WTC11 (cell line): Measurements from ENCODE around the gene ECE1. TPM values are rescaled to one million over a fixed set of nuclear protein-coding genes. Genes with fewer than 3 reads are reported as not detected.

Experiments
- ATAC-seq: fragments of 200-7000 bp; cut with Tn5 transposase; 2 replicates; pipeline ENCODE4 v1.10.0; 2021; ENCODE audit warnings: mild to moderate bottlenecking, moderate library complexity
- CTCF ChIA-PET: fragments of 300-600 bp; sonication (Branson Sonifier 250); formaldehyde crosslinking; loops from one replicate; lab custom pipeline; 2021; ENCODE audit warnings: antibody characterized with exemption; lab: Charles Lee
- POLR2A ChIA-PET: fragments of 350-600 bp; sonication (Branson Sonifier 250); formaldehyde crosslinking; loops from one replicate; lab custom pipeline; 2021; ENCODE audit warnings: antibody characterized with exemption; lab: Charles Lee
- DNase-seq: peaks from one replicate; pipeline ENCODE4 v3.0.0; 2021; ENCODE audit warnings: low spot score
- H3K27ac Mint-ChIP-seq: 2 replicates; pipeline ENCODE4 v1.8.0; 2021; ENCODE audit warnings: mixed read lengths
- H3K27me3 Mint-ChIP-seq: 2 replicates; pipeline ENCODE4 v1.8.0; 2021; ENCODE audit warnings: low read depth, mild to moderate bottlenecking, moderate library complexity, mixed read lengths
- H3K36me3 Mint-ChIP-seq: 2 replicates; pipeline ENCODE4 v1.8.0; 2021; ENCODE audit warnings: mixed read lengths
- H3K4me1 Mint-ChIP-seq: 2 replicates; pipeline ENCODE4 v1.8.0; 2022; ENCODE audit warnings: mixed read lengths
- H3K4me3 Mint-ChIP-seq: 2 replicates; pipeline ENCODE4 v1.8.0; 2021; ENCODE audit warnings: mild to moderate bottlenecking, moderate library complexity, mixed read lengths
- H3K9me3 Mint-ChIP-seq: 2 replicates; pipeline ENCODE4 v1.8.0; 2021; ENCODE audit warnings: mixed read lengths
- ETV6 ChIP-seq: sonication (generic); formaldehyde crosslinking; IDR thresholded peaks from 2 replicates; pipeline ENCODE4 v1.8.1; 2022; ENCODE audit warnings: mild to moderate bottlenecking, missing genetic modification reagents
- HMGA2 ChIP-seq: fragments of 250-450 bp; sonication (Bioruptor Pico); IDR thresholded peaks from 2 replicates; pipeline ENCODE4 v1.4.0; 2021; ENCODE audit warnings: mild to moderate bottlenecking, moderate library complexity
- NFYB ChIP-seq: sonication (generic); formaldehyde crosslinking; conservative IDR thresholded peaks from 2 replicates; pipeline ENCODE4 v1.8.0; 2022; ENCODE audit warnings: low read depth, missing genetic modification reagents
- SP1 ChIP-seq: sonication (generic); formaldehyde crosslinking; conservative IDR thresholded peaks from 2 replicates; pipeline ENCODE4 v1.8.1; 2022; ENCODE audit warnings: missing genetic modification reagents
- TCF7 ChIP-seq: sonication (generic); formaldehyde crosslinking; IDR thresholded peaks from 2 replicates; pipeline ENCODE4 v1.8.0; 2022; ENCODE audit warnings: mild to moderate bottlenecking, low read depth, missing genetic modification reagents, moderate library complexity
- ZNF396 ChIP-seq: fragments of 250-450 bp; sonication (Bioruptor Pico); IDR thresholded peaks from 2 replicates; pipeline ENCODE4 v1.8.0; 2021; ENCODE audit warnings: mild to moderate bottlenecking, moderate library complexity, borderline replicate concordance
- total RNA-seq: library from RNA; stranded (reverse); gene quantifications from 3 replicates; pipeline ENCODE4 v1.2.3, GENCODE V29; 2021
- TF ChIP-seq, protein P1 (sequence below): sonication (generic); formaldehyde crosslinking; IDR thresholded peaks from 2 replicates; pipeline ENCODE4 v1.8.1; 2023; ENCODE audit warnings: mild to moderate bottlenecking, moderate library complexity, missing genetic modification reagents
- TF ChIP-seq, protein P2 (sequence below): fragments of 200-600 bp; IDR thresholded peaks from 2 replicates; pipeline ENCODE4 v1.8.0; 2022; ENCODE audit warnings: antibody characterized with exemption
- TF ChIP-seq, protein P3 (sequence below): sonication (generic); formaldehyde crosslinking; conservative IDR thresholded peaks from 2 replicates; pipeline ENCODE4 v1.8.1; 2022; ENCODE audit warnings: mild to moderate bottlenecking, missing genetic modification reagents
- TF ChIP-seq, protein P4 (sequence below): sonication (generic); formaldehyde crosslinking; IDR thresholded peaks from 2 replicates; pipeline ENCODE4 v1.8.0; 2022; ENCODE audit warnings: mild to moderate bottlenecking, missing genetic modification reagents
- TF ChIP-seq, protein P5 (sequence below): sonication (generic); formaldehyde crosslinking; IDR thresholded peaks from 2 replicates; pipeline ENCODE4 v1.8.1; 2023; ENCODE audit warnings: mild to moderate bottlenecking, missing genetic modification reagents
- TF ChIP-seq, protein P6 (sequence below): sonication (generic); formaldehyde crosslinking; IDR thresholded peaks from 2 replicates; pipeline ENCODE4 v1.8.1; 2022; ENCODE audit warnings: mild to moderate bottlenecking, missing genetic modification reagents, moderate library complexity, borderline replicate concordance
- TF ChIP-seq, protein P7 (sequence below): sonication (generic); formaldehyde crosslinking; IDR thresholded peaks from 2 replicates; pipeline ENCODE4 v1.8.0; 2023; ENCODE audit warnings: missing genetic modification reagents, mild to moderate bottlenecking, borderline replicate concordance
- TF ChIP-seq, protein P8 (sequence below): fragments of 250-450 bp; sonication (Bioruptor Pico); conservative IDR thresholded peaks from 2 replicates; pipeline ENCODE4 v1.9.0; 2021; ENCODE audit warnings: mild to moderate bottlenecking

The ECE1 gene
- total RNA-seq, 1 experiment from 2014 or later = 45.0 TPM

DNA sequence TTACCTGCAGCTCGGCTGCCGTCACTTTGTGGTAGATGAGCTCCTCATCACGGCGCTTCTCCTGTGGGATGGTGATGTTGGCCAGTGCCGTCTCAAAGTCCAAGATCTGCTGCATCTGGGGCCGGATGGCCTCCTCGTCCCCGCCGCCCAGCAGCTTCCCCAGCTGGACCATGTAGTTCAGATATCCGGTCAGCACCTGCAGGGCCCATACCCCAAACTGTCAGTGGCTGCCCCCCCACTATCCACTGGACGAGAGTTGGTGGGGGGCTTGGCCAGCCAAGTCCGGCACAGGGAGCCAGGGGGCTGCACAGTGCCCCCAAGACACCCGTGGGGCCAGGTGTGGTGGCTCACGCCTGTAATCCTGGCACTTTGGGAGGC, 34.3 kb downstream of the ECE1 start:
- no peak for DNase-seq
- H3K27ac Mint-ChIP-seq = no peak overlapping the region
- ChIA-PET CTCF (interaction anchor here (0.9 to 11.4 kb wide), 25 partner anchors 9 to 253 kb away, joined by 3 to 255 read pairs (median 9); partner anchors contain the start of gene ALPL), POLR2A (no interaction called here)
- no peaks in the 10 kb centered on the region for H3K4me1 Mint-ChIP-seq
- no peak for ATAC-seq
- no peak overlapping the region for H3K4me3 Mint-ChIP-seq
- no peaks in the 10 kb centered on the region for H3K9me3 Mint-ChIP-seq
- no peak for TF ChIP-seq NFYB (CRISPR knock-in tag)
- TF ChIP-seq TCF7 = no peak
- TF ChIP-seq SP1 (CRISPR knock-in tag) = no peak
- TF ChIP-seq, protein P1, sequence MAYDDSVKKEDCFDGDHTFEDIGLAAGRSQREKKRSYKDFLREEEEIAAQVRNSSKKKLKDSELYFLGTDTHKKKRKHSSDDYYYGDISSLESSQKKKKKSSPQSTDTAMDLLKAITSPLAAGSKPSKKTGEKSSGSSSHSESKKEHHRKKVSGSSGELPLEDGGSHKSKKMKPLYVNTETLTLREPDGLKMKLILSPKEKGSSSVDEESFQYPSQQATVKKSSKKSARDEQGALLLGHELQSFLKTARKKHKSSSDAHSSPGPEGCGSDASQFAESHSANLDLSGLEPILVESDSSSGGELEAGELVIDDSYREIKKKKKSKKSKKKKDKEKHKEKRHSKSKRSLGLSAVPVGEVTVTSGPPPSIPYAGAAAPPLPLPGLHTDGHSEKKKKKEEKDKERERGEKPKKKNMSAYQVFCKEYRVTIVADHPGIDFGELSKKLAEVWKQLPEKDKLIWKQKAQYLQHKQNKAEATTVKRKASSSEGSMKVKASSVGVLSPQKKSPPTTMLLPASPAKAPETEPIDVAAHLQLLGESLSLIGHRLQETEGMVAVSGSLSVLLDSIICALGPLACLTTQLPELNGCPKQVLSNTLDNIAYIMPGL (CRISPR knock-in tag) = no peak
- H3K36me3 Mint-ChIP-seq = 0 out of 2 replicates have a peak, but pooled peaks cover 2% of the 10 kb centered on the region
- no peaks in the 10 kb centered on the region for H3K27me3 Mint-ChIP-seq

DNA sequence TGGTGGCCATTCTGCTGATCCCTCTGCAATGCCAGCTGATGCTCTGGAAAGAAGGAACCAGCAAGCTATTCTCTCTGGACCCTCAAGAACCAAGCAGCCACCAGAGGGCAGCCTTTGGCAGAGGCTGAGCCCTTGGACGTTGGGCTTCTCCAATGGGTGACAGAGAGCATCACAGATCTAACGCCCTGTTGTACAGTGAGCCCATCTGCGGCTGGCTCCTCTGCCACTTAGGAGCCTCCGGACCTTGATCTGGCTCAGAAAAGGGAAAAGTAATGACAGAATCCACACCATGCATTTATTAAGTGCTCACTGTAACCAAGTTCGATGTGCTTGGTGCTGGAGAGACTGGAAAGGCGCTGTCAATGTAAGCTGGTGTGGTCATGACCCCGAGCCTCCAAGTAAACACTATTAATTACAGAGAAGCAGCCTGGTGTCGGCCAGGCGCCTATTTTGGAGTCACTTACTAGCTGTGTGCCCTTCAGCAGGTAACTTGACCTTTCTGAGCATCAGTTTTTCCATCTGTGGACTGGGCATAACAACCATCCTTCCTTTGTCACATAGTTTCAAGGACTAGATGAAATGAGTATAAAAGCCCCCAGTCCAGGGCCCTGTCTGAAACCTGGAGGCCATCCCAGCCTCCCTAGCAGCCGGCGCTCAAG, 34.9 kb downstream of the ECE1 start:
- TF ChIP-seq, protein P2, sequence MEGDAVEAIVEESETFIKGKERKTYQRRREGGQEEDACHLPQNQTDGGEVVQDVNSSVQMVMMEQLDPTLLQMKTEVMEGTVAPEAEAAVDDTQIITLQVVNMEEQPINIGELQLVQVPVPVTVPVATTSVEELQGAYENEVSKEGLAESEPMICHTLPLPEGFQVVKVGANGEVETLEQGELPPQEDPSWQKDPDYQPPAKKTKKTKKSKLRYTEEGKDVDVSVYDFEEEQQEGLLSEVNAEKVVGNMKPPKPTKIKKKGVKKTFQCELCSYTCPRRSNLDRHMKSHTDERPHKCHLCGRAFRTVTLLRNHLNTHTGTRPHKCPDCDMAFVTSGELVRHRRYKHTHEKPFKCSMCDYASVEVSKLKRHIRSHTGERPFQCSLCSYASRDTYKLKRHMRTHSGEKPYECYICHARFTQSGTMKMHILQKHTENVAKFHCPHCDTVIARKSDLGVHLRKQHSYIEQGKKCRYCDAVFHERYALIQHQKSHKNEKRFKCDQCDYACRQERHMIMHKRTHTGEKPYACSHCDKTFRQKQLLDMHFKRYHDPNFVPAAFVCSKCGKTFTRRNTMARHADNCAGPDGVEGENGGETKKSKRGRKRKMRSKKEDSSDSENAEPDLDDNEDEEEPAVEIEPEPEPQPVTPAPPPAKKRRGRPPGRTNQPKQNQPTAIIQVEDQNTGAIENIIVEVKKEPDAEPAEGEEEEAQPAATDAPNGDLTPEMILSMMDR = peak; percentile 79
- TF ChIP-seq ETV6 = no peak
- TF ChIP-seq HMGA2 (CRISPR knock-in tag) = no peak
- peak; percentile 98 for ATAC-seq
- Mint-ChIP-seq H3K9me3 (no peaks in the 10 kb centered on the region), H3K4me3 (no peak overlapping the region), H3K27me3 (no peaks in the 10 kb centered on the region), H3K36me3 (0 out of 2 replicates have a peak, but pooled peaks cover 2% of the 10 kb centered on the region), H3K4me1 (no peaks in the 10 kb centered on the region), H3K27ac (no peak overlapping the region)
- ChIA-PET CTCF (interaction anchor here (0.6 to 11.4 kb wide), 54 partner anchors 9 to 525 kb away, joined by 3 to 255 read pairs (median 5); partner anchors contain the start of gene ALPL), POLR2A (no interaction called here)
- DNase-seq = peak; percentile 95

DNA sequence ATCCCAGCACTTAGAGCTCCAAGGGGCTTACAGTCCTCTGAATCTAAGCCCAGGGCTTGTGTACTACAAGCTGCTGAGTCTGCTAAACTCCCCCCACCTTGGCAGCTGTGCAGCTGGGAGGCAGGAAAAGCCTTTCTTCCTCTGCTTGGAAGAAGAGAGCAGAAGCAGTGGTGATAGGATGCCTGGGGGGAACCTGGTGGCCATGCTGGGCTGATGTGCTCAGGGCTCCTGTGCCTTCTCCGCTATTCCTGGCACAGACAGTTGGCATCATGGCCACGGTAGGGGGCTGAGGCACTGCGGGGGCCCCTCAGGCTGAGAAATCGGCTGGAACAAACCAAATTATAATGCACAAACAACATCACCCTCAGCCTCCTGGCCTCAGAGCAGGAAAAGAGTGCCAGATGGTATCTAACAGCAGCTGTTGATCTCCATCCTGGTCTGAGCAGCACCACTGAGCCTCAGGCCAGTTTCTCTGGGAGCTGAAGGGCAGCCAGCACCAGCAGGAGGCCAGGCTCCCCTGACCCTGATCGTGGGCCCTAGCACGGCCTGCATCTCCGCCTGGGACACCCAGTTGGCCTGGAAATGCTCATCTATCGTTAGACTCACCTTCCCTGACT, 35.8 kb downstream of the ECE1 start:
- H3K27me3 Mint-ChIP-seq = no peaks in the 10 kb centered on the region
- 0 out of 2 replicates have a peak, but pooled peaks cover 2% of the 10 kb centered on the region for H3K36me3 Mint-ChIP-seq
- DNase-seq = no peak
- ChIA-PET POLR2A (no interaction called here), CTCF (interaction anchor here (0.6 to 11.4 kb wide), 54 partner anchors 8 to 524 kb away, joined by 3 to 255 read pairs (median 5); partner anchors contain the start of gene ALPL)
- H3K4me3 Mint-ChIP-seq = no peak overlapping the region
- ATAC-seq = no peak
- H3K27ac Mint-ChIP-seq = no peak overlapping the region
- no peaks in the 10 kb centered on the region for H3K4me1 Mint-ChIP-seq
- H3K9me3 Mint-ChIP-seq = no peaks in the 10 kb centered on the region
- no peak for TF ChIP-seq ZNF396 (CRISPR knock-in tag)
- TF ChIP-seq, protein P3, sequence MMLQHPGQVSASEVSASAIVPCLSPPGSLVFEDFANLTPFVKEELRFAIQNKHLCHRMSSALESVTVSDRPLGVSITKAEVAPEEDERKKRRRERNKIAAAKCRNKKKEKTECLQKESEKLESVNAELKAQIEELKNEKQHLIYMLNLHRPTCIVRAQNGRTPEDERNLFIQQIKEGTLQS (CRISPR knock-in tag) = no peak
- TF ChIP-seq, protein P4, sequence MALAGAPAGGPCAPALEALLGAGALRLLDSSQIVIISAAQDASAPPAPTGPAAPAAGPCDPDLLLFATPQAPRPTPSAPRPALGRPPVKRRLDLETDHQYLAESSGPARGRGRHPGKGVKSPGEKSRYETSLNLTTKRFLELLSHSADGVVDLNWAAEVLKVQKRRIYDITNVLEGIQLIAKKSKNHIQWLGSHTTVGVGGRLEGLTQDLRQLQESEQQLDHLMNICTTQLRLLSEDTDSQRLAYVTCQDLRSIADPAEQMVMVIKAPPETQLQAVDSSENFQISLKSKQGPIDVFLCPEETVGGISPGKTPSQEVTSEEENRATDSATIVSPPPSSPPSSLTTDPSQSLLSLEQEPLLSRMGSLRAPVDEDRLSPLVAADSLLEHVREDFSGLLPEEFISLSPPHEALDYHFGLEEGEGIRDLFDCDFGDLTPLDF (CRISPR knock-in tag) = no peak
- TF ChIP-seq, protein P5, sequence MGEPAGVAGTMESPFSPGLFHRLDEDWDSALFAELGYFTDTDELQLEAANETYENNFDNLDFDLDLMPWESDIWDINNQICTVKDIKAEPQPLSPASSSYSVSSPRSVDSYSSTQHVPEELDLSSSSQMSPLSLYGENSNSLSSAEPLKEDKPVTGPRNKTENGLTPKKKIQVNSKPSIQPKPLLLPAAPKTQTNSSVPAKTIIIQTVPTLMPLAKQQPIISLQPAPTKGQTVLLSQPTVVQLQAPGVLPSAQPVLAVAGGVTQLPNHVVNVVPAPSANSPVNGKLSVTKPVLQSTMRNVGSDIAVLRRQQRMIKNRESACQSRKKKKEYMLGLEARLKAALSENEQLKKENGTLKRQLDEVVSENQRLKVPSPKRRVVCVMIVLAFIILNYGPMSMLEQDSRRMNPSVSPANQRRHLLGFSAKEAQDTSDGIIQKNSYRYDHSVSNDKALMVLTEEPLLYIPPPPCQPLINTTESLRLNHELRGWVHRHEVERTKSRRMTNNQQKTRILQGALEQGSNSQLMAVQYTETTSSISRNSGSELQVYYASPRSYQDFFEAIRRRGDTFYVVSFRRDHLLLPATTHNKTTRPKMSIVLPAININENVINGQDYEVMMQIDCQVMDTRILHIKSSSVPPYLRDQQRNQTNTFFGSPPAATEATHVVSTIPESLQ (CRISPR knock-in tag) = no peak
- TF ChIP-seq, protein P6, sequence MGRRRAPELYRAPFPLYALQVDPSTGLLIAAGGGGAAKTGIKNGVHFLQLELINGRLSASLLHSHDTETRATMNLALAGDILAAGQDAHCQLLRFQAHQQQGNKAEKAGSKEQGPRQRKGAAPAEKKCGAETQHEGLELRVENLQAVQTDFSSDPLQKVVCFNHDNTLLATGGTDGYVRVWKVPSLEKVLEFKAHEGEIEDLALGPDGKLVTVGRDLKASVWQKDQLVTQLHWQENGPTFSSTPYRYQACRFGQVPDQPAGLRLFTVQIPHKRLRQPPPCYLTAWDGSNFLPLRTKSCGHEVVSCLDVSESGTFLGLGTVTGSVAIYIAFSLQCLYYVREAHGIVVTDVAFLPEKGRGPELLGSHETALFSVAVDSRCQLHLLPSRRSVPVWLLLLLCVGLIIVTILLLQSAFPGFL (CRISPR knock-in tag) = no peak
- TF ChIP-seq, protein P7, sequence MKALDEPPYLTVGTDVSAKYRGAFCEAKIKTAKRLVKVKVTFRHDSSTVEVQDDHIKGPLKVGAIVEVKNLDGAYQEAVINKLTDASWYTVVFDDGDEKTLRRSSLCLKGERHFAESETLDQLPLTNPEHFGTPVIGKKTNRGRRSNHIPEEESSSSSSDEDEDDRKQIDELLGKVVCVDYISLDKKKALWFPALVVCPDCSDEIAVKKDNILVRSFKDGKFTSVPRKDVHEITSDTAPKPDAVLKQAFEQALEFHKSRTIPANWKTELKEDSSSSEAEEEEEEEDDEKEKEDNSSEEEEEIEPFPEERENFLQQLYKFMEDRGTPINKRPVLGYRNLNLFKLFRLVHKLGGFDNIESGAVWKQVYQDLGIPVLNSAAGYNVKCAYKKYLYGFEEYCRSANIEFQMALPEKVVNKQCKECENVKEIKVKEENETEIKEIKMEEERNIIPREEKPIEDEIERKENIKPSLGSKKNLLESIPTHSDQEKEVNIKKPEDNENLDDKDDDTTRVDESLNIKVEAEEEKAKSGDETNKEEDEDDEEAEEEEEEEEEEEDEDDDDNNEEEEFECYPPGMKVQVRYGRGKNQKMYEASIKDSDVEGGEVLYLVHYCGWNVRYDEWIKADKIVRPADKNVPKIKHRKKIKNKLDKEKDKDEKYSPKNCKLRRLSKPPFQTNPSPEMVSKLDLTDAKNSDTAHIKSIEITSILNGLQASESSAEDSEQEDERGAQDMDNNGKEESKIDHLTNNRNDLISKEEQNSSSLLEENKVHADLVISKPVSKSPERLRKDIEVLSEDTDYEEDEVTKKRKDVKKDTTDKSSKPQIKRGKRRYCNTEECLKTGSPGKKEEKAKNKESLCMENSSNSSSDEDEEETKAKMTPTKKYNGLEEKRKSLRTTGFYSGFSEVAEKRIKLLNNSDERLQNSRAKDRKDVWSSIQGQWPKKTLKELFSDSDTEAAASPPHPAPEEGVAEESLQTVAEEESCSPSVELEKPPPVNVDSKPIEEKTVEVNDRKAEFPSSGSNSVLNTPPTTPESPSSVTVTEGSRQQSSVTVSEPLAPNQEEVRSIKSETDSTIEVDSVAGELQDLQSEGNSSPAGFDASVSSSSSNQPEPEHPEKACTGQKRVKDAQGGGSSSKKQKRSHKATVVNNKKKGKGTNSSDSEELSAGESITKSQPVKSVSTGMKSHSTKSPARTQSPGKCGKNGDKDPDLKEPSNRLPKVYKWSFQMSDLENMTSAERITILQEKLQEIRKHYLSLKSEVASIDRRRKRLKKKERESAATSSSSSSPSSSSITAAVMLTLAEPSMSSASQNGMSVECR (CRISPR knock-in tag) = no peak
- TF ChIP-seq, protein P8, sequence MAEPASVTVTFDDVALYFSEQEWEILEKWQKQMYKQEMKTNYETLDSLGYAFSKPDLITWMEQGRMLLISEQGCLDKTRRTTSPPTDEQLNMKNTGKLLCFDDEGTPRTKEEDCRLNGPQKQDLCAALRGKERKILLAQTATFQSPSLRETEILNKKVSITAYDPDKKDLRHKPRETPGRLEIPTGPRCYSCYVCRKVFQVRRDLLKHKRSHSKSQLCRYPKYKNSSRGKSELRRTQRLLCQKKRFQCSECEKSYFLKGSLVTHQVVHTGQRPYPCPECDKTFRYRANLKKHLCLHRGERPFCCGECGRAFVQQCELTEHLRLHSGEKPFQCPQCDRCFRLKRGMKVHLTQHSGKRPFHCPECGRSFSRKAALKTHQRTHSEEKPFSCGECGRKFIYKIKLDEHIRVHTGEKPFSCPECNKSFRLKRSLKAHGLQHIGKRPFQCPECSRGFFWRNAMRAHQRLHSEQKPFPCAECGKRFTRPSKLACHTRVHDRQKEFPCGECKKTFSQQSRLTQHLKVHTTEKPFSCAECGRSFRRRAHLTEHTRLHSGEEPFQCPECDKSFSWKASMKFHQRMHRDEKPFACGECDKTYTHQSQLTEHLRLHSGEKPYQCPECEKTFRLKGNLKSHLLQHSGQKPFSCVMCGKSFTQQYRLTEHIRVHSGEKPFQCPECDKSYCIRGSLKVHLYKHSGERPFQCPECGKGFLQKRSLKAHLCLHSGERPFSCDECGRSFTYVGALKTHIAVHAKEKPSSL = no peak
